ENCODE results near the gene USP48.
A peak's percentile ranks its signal among the peaks of the same experiment; 100 is the strongest.

USP48 gene

DNA sequence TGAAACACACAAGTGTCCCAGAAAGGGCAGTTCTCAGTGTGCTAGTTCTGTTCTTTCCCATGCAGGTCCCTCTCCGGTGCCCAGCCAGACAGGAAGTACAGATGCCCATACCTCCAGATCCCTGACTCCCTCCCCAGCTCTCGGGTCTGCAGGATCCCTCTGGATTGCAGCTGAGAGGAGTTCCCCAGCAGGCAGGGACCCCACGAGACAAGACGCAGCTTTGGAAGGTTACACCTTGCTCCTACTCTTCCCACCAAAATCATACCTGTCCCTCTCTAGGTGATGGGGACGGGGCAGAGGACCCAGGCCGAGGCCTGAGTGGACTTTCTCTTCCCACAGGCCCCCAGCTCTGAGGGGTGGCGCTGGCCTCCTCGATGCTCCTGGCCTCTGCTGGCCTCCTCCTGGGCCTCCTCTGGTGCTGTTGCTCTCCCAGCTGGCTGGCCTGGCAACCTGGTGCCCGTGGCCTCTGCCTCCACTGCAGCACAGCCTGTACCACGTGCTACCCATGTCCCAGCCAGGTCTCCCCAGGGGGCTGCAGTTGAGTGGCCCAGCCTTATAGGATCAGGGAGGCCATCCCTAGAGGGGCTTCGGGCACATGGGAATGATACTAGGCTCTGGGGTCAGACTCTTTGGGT is 38.6 kb upstream of the USP48 start:
- no peak for DNase-seq (ENCODE audit: low spot score)
- TF ChIP-seq, protein P1, sequence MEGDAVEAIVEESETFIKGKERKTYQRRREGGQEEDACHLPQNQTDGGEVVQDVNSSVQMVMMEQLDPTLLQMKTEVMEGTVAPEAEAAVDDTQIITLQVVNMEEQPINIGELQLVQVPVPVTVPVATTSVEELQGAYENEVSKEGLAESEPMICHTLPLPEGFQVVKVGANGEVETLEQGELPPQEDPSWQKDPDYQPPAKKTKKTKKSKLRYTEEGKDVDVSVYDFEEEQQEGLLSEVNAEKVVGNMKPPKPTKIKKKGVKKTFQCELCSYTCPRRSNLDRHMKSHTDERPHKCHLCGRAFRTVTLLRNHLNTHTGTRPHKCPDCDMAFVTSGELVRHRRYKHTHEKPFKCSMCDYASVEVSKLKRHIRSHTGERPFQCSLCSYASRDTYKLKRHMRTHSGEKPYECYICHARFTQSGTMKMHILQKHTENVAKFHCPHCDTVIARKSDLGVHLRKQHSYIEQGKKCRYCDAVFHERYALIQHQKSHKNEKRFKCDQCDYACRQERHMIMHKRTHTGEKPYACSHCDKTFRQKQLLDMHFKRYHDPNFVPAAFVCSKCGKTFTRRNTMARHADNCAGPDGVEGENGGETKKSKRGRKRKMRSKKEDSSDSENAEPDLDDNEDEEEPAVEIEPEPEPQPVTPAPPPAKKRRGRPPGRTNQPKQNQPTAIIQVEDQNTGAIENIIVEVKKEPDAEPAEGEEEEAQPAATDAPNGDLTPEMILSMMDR (IDR thresholded peaks at IDR 0.05; ENCODE audit: extremely low read depth, missing control alignments): no peak

DNA sequence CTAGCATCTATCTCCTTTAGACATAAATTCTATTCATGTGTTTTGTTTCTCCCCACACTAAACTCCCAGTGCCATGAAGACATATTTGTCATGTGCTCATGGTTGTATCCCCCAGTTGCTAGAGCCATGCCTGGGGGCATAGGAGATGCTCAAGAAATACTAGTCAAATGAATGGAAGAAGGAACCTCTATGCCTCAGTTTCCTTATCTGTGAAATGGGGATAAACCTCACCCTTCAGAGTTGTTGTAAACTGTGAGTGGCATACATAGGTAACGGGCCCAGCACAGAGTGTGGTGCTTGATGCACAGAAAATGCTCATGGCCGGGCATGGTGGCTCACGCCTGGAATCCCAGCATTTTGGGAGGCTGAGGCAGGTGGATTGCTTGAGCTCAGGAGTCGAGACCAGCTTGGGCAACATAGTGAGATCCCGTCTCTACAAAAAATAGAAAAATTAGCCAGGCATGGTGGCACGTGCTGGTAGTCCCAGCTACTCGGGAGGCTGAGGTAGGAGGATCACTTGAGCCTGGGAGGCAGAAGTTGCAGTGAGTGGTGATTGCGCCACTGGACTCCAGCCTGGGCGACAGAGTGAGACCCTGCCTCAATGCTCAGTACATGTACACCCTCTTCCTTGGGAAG is 37.8 kb upstream of the USP48 start:
- TF ChIP-seq, protein P1 (IDR thresholded peaks at IDR 0.05; ENCODE audit: extremely low read depth, missing control alignments): no peak
- no peak for DNase-seq (ENCODE audit: low spot score)

DNA sequence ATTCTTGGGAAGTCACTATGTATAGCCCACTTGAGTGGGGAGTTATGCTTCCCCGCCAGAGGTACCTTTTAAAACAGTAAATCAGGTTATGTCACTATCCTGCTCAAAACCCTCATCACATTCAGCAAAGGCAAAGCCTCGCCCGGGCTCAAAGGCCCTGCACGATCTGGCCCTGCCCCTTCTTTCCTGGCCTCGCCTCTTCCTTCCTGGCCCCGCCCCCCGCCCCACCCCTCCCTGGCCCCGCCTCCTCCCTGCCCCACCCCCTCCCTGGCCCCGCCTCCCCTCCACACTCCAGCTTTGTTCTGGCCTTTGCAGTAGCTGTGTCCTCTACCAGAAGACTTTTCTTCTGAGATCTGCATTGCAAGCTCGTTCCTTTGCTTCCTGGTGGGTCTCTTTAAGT is 35.7 kb upstream of the USP48 start:
- TF ChIP-seq, protein P1 (IDR thresholded peaks at IDR 0.05; ENCODE audit: extremely low read depth, missing control alignments): no peak
- DNase-seq (ENCODE audit: low spot score): peak; percentile 89

DNA sequence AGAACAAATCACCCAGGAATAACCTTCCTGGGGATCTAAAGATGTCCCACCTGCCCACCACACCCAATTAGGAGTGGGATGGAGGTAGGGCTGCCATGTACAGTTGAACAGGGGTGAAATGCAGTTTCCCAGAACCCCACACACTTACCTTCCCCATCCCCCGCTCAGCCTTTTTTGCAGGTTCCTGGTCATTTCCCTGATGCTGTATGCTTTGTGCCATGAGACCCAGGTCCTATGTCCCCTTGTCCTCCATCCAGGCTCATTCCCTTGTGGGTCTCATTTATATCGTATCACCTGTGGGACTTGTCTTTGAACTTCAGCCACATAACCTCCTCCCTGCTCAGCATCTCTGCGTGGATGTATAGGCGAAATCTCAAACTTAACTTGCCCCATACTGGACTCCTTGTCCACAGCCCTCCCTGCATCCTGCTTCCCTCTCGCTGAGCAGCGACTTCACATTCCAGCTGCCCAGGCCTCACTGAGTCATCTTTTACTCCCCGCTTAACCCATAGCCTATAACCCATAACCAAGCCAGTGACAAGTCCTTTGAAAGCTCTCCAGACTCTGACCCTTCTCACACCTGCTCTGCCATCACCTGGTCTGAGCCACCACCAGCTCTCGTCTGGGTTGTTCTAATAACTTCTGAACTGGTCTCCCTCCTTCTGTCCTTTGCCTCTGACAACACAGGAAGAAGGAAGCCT is 33.8 kb upstream of the USP48 start:
- peak; percentile 15 for DNase-seq (ENCODE audit: low spot score)
- TF ChIP-seq, protein P1 (IDR thresholded peaks at IDR 0.05; ENCODE audit: extremely low read depth, missing control alignments): no peak

DNA sequence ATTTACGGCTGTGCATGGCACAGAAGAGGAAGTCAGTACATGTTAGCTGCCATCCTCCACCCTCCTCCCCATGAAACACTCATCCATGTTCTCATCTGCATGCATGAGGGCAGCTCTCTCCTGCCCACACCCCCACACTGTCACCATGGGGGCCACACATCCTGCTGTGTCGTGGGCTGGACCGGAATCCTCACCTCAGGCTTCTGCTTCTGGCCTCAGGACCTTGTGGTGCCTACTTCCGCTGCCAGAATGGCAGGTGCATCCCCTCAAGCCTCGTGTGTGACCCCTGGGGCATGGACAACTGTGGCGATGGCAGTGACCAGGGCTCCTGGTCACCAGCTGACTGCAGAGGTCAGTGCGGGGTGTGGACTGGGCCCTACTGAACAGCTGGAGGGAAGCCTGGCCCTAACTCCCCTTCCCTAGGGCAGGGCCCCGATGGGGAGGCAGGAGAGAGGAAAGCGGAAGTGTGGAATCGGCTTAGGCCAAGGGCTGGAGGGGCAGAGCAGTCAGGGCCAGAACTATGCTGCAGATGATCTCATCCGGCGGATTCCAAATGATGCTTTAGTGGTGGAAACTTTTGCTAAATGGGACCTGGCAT is 32.9 kb upstream of the USP48 start:
- peak; percentile 49 for DNase-seq (ENCODE audit: low spot score)
- TF ChIP-seq, protein P1 (IDR thresholded peaks at IDR 0.05; ENCODE audit: extremely low read depth, missing control alignments): no peak

DNA sequence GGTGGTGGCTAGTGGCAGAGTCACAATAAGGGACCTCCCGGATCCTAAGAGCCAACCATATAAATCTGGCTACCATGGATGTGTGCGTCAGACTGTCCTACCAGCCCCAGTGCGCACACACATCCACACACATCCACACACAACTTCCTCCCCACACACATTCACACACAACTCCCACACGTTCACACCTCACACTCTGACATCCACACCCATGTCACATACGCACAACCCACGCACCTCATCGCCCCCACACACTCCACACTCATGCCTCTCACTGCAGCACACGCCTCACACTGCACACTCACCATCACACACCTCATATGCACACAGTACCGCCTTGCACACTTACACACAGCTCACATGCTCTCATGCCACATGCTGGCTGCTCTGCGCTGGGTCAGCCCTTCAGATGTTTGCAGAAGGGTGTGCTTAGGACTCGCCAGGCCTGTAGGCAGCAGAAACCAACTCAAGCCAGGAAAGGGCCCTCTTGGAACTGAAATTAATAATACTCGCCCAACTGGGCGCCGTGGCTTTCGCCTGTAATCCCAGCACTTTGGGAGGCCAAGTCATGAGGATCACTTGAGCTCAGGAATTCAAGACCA is 32.1 kb upstream of the USP48 start:
- TF ChIP-seq, protein P1 (IDR thresholded peaks at IDR 0.05; ENCODE audit: extremely low read depth, missing control alignments): no peak
- DNase-seq (ENCODE audit: low spot score): peak; percentile 16

Measured in GM20000 (cell line).